HG02840 (cell line): ENCODE measurements around the gene PIGT.

Experiments
- ATAC-seq: cut with Tn5 transposase; IDR thresholded peaks from one replicate; pipeline ENCODE4 v1.9.1; 2021; ENCODE audit warnings: mild to moderate bottlenecking, moderate library complexity, moderate number of reproducible peaks; ENCODE audit not compliant: unreplicated experiment, low FRiP score

PIGT gene

GRCh38 chr20:45399018-45399417, 16.9 kb upstream of the PIGT start:
- no peak for ATAC-seq

GRCh38 chr20:45400346-45401031, 15.5 kb upstream of the PIGT start:
- ATAC-seq, result no peak

- no peak for ATAC-seq
These were observed 13.0 kb upstream of the PIGT start for GRCh38 chr20:45402946-45403345.

GRCh38 chr20:45404438-45404837, 11.5 kb upstream of the PIGT start:
- ATAC-seq, result no peak

- no peak for ATAC-seq
These were observed 10.2 kb upstream of the PIGT start for GRCh38 chr20:45405571-45406259.

GRCh38 chr20:45406260-45407066, 9.5 kb upstream of the PIGT start:
- ATAC-seq, result no peak

- ATAC-seq, result no peak
These were observed 8.7 kb upstream of the PIGT start for GRCh38 chr20:45407067-45407745.

- ATAC-seq, result no peak
These were observed 7.9 kb upstream of the PIGT start, which contains the start of gene DBNDD2 for GRCh38 chr20:45407783-45408645. DBNDD2 (plus strand) TSS chr20:45408289; CDS start chr20:45408468, 179 bp downstream.

- ATAC-seq, result no peak
These were observed 7.2 kb upstream of the PIGT start for GRCh38 chr20:45408646-45409213.

- ATAC-seq, result no peak
These were observed 6.2 kb upstream of the PIGT start for GRCh38 chr20:45409521-45410272.

GRCh38 chr20:45410887-45411286, 5.1 kb upstream of the PIGT start:
- no peak for ATAC-seq

- no peak for ATAC-seq
These were observed 3.3 kb upstream of the PIGT start for GRCh38 chr20:45412653-45413052.

GRCh38 chr20:45413479-45413878, 2.5 kb upstream of the PIGT start:
- ATAC-seq, result no peak

GRCh38 chr20:45416917-45417316, 976 bp downstream of the PIGT start:
- no peak for ATAC-seq

- peak; percentile 70 for ATAC-seq
These were observed 3.5 kb downstream of the PIGT start for GRCh38 chr20:45419188-45420091.

- ATAC-seq, result no peak
These were observed 4.2 kb downstream of the PIGT start for GRCh38 chr20:45420125-45420524.

- no peak for ATAC-seq
These were observed 7.8 kb downstream of the PIGT start for GRCh38 chr20:45423700-45424099.

GRCh38 chr20:45425561-45425960, 9.6 kb downstream of the PIGT start:
- no peak for ATAC-seq
